Measurements from ENCODE around the gene GALR2. TPM values are rescaled to one million over a fixed set of nuclear protein-coding genes. Genes with fewer than 3 reads are reported as not detected.

GALR2 gene
- total RNA-seq, 2 experiments from 2014 or later = 0.29 to 0.47 TPM

DNA sequence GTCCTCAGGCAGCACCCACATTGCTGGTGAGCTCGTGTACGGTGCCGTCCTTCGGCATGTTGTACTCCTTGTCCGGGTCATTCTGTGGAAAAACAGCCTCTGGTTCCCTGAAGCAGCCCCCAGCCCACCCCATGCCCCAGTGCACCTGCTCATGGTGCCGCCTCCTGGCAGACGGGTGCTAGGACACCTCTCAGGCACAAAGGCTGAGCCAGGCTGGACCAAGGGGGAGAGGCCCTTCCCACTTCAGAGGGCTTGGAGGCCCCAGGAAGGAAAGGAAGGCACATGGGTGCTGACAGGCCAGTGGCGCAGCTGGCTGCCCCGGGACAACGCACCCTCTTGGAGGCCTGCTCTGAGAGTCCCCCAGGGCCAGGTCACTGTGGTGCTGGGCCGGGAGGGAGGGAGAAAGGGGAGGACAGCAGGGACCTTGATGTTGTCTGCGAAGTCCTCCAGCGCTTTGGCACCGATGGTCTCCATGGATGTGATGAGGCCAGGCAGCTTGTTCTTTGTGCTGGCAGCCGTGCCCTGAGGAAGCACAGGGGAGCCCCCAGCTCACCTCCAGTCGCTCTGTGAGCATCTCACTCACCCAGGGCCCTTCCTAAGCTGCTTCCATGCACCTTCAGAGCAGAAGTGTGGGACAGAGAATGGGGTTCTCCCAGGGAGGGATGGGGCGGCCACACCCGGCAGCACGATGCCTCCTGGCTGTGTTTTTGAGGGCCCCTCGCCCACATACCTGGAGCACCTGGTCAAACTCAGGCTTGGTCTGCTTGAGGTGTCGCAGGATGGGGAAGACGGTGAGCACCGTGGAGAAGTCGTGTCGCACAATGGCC is 13.7 kb downstream of the GALR2 start:
- peaks cover 10% of the 10 kb centered on the region for H3K36me3 Mint-ChIP-seq

DNA sequence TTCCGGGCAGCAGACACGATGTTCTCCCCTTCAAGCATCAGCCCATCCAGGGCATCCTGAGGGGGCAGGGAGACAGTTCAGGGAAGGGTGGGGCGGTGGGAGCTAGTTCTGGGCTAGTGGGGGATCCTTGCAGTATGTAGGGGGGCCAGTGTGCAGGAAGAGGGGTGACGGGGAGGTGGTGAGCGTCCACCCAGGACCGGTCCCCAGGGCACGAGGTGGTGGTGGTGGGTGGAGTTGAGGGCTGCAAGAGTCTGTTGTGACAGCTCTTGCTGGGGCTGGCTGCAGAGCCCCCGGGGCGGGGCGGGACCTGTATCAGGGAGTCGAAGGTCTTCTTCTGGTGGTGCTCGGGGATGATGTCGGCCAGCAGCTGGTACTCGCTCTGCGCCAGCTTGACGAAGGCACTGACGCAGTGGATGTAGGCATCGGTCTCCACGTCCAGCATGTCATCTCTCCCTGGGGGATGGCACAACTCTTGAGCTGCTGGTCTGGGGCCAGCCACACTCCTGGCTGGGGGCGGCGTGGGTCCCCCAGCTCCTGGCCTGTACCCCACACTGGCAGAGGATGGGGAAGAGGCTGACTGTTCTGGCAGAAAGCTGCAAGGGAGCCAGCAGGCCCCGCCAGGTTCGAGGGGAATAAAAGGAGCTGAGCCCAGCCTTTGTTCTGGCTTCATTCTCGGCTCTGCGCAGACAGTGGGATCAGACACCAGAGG is 14.4 kb downstream of the GALR2 start:
- peaks cover 14% of the 10 kb centered on the region for H3K36me3 Mint-ChIP-seq

More for the DNA sequence above, 13.7 kb downstream of the GALR2 start:
- no peak for ATAC-seq
- CTCF ChIA-PET = interaction anchor here (1.9 kb wide), 1 partner anchor 74 kb away, joined by 4 read pairs; no protein-coding TSS in a partner anchor
- Mint-ChIP-seq H3K27ac (no peak overlapping the region), H3K4me1 (no peaks in the 10 kb centered on the region), H3K9me3 (ENCODE audit: low read depth) (no peaks in the 10 kb centered on the region), H3K27me3 (no peaks in the 10 kb centered on the region), H3K4me3 (no peak overlapping the region)
- DNase-seq = no peak

DNA sequence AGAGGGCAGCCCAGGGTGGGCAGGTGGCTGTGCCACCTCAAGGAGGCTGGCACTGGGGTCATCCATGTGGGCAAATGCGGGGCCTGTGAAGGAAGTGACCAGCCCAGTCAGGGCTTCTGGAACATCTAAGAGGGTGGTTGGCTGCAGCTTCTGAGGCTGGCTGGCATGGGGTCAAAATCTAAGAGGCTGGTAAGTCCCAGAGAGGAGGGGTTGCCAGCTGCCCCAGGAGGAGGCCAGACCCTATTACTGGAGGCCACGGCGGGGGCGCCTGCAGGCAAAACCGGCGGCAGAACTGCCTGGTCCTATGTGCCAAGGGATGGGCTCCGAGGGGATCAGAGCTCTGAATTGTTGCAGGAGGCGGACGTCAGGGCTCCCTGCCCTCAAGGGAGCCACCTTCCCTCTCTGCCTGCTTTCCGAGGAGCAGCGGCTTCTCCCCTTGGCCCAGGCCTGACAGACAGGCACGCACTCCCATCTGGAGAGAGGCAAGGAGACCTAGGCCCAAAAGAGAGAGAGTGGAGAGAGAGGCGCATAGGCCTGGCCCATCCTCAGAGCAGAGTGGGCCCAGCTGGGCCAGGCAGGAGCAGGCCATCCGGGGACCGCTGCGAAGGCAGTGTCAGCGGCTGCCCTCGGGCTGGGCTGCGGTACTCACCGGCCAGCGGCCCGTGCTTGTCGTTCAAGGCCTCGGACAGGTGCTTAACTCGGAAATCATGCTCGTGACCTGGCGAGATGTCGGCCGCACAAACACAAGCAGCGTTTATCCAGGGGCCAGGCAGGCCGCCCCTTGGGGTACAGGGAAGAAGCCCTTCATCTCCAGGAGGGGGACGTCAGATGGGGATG is 15.3 kb downstream of the GALR2 start:
- H3K27ac Mint-ChIP-seq = no peak overlapping the region
- H3K9me3 Mint-ChIP-seq (ENCODE audit: low read depth) = no peaks in the 10 kb centered on the region
- DNase-seq (no peak), ATAC-seq (no peak)
- no peaks in the 10 kb centered on the region for H3K4me1 Mint-ChIP-seq
- no peak overlapping the region for H3K4me3 Mint-ChIP-seq
- H3K36me3 Mint-ChIP-seq = peaks cover 11% of the 10 kb centered on the region
- H3K27me3 Mint-ChIP-seq = no peaks in the 10 kb centered on the region
- CTCF ChIA-PET = interaction anchor here (1.0 kb wide), 2 partner anchors 14 to 81 kb away, joined by 3 to 4 read pairs; partner anchors contain the start of gene EXOC7

More for the DNA sequence above, 14.4 kb downstream of the GALR2 start:
- peak overlapping the region; percentile 52 for H3K27ac Mint-ChIP-seq
- H3K4me3 Mint-ChIP-seq = no peak overlapping the region
- DNase-seq = no peak
- no peaks in the 10 kb centered on the region for H3K9me3 Mint-ChIP-seq (ENCODE audit: low read depth)
- no peak for ATAC-seq
- CTCF ChIA-PET = interaction anchor here (1.0 to 1.9 kb wide), 2 partner anchors 75 to 80 kb away, joined by 4 read pairs; no protein-coding TSS in a partner anchor
- no peaks in the 10 kb centered on the region for H3K4me1 Mint-ChIP-seq
- no peaks in the 10 kb centered on the region for H3K27me3 Mint-ChIP-seq

DNA sequence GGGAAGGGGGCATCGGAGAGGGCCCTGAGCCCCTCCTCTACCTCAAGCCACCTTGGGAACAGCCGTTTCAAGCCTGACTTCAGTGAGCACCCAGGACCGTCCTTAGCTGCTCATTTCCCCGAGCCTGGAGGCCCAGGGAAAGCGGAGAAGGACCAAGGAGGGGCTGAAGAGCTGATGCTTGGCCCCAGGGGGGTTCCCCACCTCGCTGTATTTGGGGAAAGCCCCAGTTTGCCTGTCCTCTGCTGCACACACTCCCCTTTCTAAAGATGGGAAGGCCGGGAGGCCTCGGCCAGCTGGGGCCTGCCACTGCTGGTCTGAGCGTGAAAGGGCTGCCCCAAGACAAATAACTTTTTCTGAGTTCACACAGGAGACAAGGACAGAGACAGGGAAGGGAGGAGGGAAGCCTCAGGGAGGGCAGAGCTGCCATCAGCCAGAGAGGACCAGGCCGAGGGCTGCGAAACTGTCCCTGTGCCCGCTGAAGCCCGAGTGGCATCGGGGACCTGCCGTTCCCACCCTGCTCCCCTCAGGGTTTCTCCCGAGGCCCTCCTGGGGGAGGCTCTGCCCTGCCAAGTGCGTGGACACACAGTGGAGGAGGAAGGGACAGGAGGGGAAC is 16.0 kb downstream of the GALR2 start:
- H3K27ac Mint-ChIP-seq = no peak overlapping the region
- ATAC-seq = no peak
- CTCF ChIA-PET = interaction anchor here (0.5 to 1.0 kb wide), 2 partner anchors 13 to 31 kb away, joined by 3 read pairs; partner anchors contain the start of gene EXOC7
- no peak overlapping the region for H3K4me3 Mint-ChIP-seq
- no peaks in the 10 kb centered on the region for H3K27me3 Mint-ChIP-seq
- no peaks in the 10 kb centered on the region for H3K9me3 Mint-ChIP-seq (ENCODE audit: low read depth)
- H3K4me1 Mint-ChIP-seq = no peaks in the 10 kb centered on the region
- peaks cover 12% of the 10 kb centered on the region for H3K36me3 Mint-ChIP-seq
- DNase-seq = no peak

DNA sequence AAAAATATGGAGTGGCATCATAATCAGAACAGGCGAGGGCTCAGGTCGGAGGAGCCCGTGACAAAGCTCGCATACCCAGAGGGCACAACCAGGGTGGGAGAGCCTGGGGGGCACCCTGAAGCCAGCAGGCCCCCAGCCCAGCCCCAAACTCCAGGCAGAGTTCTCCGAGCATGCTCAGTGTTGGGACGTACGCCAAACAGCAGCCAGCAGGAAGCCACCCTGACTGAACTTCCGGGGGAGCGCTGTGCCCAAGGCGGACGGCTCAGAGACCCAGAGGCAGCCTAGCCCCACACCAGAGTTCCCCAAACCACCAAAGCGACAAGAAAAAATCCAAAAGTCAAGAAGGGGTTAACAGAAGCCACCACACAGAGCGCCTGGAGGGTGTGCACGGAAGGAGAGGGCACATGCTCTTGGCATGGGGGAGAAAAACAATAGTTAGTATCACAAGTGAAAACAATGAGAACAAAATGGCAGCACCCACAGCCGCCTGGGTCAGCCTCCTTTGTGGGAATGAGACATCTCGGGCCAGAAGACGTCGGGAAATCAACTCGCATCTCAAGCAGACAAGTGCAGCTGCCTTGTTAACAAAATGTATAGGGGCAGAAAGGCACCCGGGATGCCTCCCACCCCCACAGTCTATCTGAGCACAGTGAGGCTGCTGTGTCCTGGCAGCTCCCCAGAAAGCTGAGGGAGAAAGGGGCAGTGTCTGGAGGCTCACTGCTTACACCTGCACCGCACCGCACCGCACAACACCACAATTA is 17.1 kb downstream of the GALR2 start:
- Mint-ChIP-seq H3K9me3 (ENCODE audit: low read depth) (no peaks in the 10 kb centered on the region), H3K36me3 (peaks cover 17% of the 10 kb centered on the region), H3K4me3 (no peak overlapping the region), H3K4me1 (no peaks in the 10 kb centered on the region), H3K27me3 (no peaks in the 10 kb centered on the region), H3K27ac (peak overlapping the region; percentile 1)
- CTCF ChIA-PET = interaction anchor here (1.2 kb wide), 1 partner anchor 78 kb away, joined by 5 read pairs; no protein-coding TSS in a partner anchor
- DNase-seq = no peak
- ATAC-seq = no peak

DNA sequence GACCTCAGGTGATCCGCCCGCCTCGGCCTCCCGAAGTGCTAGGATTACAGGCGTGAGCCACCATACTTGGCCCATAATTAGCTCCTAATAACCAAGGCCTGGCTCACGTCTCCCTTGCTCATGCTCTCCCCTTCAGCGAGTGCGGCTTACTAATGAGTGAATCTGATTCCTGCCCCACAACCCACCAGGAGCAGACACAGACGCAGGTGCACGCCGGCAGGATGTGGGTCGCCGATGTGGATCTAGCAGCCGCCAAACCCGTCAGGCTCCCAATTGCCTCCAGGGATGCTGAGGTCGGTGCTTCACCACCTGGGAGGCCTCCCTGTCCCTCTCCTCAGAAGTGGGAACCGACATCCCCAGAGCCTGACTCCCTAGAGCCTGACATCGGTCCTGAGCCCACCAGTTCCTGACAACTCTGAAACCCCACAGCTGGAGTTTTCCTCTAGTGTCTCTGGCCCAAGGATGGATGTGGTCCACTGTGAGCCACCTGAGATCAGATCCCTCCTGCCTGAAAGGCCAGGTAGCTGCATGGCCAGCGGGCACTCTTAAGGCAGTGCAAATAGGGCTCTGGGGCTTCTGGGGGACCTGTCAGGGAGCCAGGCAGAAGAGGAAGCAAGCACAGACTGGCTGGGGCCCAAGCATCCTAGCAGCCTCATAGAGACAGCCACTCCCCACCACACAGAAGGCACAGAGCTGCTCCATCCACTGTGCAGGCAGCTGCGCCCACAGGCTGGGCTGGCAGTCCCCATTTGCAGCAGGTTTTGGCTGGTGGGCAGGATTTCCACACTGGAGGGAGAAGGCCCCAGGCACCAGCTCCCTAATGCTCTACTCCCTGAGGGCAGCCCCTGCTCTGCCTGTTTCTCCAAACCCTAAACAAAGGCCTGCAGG is 18.2 kb downstream of the GALR2 start:
- Mint-ChIP-seq H3K36me3 (peaks cover 24% of the 10 kb centered on the region), H3K9me3 (ENCODE audit: low read depth) (no peaks in the 10 kb centered on the region), H3K4me3 (no peak overlapping the region), H3K4me1 (no peaks in the 10 kb centered on the region), H3K27me3 (no peaks in the 10 kb centered on the region), H3K27ac (no peak overlapping the region)
- ATAC-seq (no peak), DNase-seq (no peak)
- CTCF ChIA-PET = interaction anchor here (0.6 to 1.4 kb wide), 5 partner anchors 13 to 79 kb away, joined by 3 to 5 read pairs (median 4); no protein-coding TSS in a partner anchor

DNA sequence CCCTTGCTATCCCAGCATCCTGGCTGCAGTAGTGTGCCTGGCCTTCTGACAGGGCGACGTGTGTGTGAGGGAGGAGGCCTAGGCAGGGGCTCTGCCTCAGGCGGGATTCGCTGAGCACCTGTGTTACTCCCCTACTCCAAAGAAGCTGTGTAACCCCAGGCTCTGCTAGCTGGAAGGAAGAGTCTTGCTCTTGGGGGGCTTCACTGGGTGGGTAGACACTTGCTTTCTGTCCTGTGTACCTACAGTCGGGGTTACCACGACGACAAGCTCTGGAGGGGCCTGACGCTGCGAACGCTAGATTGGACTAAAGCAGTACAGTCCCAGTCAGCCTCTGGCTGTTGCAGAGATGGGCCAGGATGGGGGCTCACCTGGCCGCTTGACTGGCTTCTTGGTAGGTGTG is 19.5 kb downstream of the GALR2 start:
- ATAC-seq (no peak), DNase-seq (no peak)
- Mint-ChIP-seq H3K4me1 (no peaks in the 10 kb centered on the region), H3K9me3 (ENCODE audit: low read depth) (no peaks in the 10 kb centered on the region), H3K27ac (no peak overlapping the region), H3K27me3 (no peaks in the 10 kb centered on the region), H3K4me3 (no peak overlapping the region), H3K36me3 (peaks cover 26% of the 10 kb centered on the region)
- CTCF ChIA-PET = interaction anchor here (0.5 to 1.5 kb wide), 3 partner anchors 9 to 79 kb away, joined by 3 to 6 read pairs (median 3); no protein-coding TSS in a partner anchor

DNA sequence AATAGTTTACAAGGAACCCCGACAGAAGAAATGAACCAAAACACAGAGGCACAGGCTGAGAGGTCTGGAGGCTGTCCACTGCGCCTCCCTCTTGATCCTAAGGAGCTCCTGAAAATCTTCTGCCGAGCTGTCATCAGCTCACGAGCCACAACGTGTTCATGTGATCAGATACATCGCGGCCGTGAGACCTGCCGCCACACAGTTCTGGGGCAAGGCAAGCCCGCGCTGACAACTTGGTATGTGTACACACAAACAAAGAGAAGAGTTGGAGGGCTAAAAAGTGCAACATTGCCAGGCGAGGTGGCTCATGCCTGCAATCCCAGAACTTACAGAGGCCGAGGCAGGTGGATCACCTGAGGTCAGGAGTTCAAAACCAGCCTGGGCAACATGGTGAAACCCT is 21.4 kb downstream of the GALR2 start:
- Mint-ChIP-seq H3K4me1 (peaks cover 2% of the 10 kb centered on the region), H3K27ac (no peak overlapping the region), H3K27me3 (no peaks in the 10 kb centered on the region), H3K4me3 (no peak overlapping the region), H3K36me3 (peaks cover 34% of the 10 kb centered on the region), H3K9me3 (ENCODE audit: low read depth) (no peaks in the 10 kb centered on the region)
- DNase-seq (no peak), ATAC-seq (no peak)
- CTCF ChIA-PET = interaction anchor here (1.0 to 1.4 kb wide), 2 partner anchors 8 to 12 kb away, joined by 3 to 4 read pairs; partner anchors contain the start of gene EXOC7

DNA sequence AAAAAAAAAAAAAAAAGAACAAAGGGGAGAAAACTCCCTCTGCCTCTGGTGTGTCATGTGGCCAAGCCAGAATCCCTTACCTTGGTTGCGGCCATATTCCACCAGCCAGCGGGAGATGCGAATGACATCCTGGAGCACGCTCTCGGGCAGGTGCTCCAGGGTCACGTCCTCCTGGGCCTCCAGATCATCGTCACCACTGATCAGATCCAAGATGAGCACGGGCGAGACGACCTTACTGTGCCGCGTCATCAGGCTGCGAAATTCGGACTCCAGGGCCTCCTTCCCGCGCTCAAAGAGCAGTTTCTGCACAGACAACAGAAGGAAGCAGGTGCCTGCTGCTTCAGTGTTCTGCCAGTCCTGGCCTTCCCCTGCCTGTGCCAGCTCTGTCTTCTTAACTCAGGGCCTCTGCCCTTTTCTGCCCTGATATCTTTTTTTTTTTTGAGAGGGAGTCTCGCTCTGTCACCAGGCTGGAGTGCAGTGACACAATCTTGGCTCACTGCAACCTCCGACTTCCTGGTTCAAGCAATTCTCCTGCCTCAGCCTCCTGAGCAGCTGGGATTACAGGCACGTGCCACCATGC is 23.2 kb downstream of the GALR2 start:
- DNase-seq = no peak
- CTCF ChIA-PET = no interaction called here
- Mint-ChIP-seq H3K4me1 (peaks cover 12% of the 10 kb centered on the region), H3K27ac (no peak overlapping the region), H3K27me3 (no peaks in the 10 kb centered on the region), H3K36me3 (peaks cover 44% of the 10 kb centered on the region), H3K4me3 (no peak overlapping the region), H3K9me3 (ENCODE audit: low read depth) (no peaks in the 10 kb centered on the region)
- no peak for ATAC-seq

DNA sequence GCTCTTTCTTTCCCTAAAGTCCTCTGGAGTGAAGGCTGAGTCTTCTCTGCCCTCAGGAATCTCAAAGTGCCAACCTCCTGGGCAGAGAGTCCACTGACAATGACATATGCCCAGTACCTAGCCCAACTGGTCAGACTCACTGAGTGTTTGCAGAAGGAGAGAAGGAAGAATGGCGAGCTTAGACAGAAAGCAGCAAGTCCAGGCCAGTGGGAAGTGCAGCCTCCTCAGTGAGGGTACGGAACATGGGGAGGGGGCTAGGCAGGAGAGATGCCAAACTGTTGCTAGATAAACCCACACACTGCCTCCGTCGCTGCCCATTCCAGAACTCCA is 28.3 kb downstream of the GALR2 start:
- peaks cover 16% of the 10 kb centered on the region for H3K4me1 Mint-ChIP-seq

More for the DNA sequence above, 28.3 kb downstream of the GALR2 start:
- DNase-seq = no peak
- Mint-ChIP-seq H3K27me3 (no peaks in the 10 kb centered on the region), H3K36me3 (peaks cover 26% of the 10 kb centered on the region), H3K27ac (peak overlapping the region; percentile 97), H3K9me3 (ENCODE audit: low read depth) (no peaks in the 10 kb centered on the region), H3K4me3 (peak overlapping the region; percentile 98)
- CTCF ChIA-PET = interaction anchor here (0.8 to 3.1 kb wide), 18 partner anchors 9 to 282 kb away, joined by 3 to 21 read pairs (median 4); partner anchors contain the start of genes PRPSAP1 and ZACN
- no peak for ATAC-seq
